NCI-H187 (cell line): ENCODE results near the gene PRKCE.
A peak's percentile ranks its signal among the peaks of the same experiment; 100 is the strongest.
"Not testable (repeated sequence)": the region's sequence is repeated elsewhere in the genome, so short reads cannot be mapped to it uniquely, and the experiment has no call there.

Experiments used
- DNase-seq, 2 experiments: peaks; one replicate each; lab custom pipeline; 2025; lab: John Stamatoyannopoulos, UW

Gene PRKCE

DNA sequence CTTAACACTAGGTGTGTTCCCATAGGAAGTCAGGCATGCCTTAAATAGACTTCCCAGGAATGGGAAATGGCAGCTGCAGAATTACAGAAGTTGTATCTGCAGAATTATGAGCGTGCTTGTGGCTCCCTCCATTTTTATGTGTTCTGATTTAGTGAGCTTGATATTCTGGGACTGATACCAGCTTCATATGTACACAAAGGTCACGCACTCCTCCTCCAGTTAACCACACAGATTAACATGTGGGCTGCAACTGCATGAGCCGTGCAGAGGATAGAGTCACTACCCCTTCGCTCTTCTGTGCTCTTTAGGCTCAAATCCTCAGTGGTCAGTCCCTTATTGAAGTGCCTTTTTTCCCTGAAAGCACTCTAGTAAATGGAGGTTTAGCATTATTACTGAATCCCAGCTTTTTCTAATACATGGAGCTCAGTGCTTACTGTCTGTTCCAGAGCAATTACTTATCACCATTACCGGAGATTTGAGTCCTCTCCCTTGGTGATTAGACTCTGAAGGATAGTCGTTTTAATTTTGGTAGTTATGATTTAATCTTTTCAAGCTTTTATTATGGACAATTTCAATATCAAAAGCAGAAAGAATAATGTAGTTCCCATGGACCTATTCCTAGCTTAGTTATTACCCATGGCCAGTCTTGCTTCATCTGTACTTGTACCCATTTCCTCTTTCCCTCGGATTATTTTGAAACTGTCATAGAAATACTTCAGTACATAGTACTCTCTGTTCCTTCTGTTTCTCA lies 238.3 kb downstream of the PRKCE start:
- peak in 1 of 2 experiments; percentile 83 for DNase-seq

DNA sequence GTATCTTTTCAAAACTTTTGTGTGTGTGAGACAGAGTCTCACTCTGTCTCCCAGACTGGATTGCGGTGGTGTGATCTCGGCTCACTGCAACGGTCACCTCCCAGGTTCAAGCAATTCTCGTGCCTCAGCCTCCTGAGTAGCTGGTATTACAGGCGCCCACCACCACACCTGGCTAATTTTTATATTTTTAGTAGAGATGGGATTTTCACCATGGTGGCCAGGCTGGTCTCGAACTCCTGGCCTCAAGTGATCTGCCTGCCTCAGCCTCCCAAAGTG lies 238.8 kb downstream of the PRKCE start:
- not testable (repeated sequence) for DNase-seq

DNA sequence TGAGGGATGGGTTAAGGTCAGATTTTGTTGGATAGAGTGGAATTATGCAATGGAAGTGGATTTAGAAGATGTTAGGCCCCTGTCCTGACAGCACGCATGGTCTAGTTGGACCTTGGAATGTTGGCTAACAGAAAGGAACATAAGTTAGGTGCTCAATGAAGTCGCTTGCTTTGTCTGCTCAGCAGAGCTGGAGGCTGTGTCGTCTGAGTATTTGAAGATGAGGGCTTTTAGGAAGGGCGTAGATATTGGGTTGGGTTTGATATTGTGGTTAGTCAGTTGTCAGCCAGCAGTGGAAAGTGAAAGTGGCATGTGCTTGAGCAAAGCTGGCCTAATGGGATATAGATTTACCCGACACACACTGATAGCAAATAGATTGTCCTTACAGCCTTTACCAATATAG lies 239.3 kb downstream of the PRKCE start:
- peak; percentile 28 to 58 for DNase-seq

DNA sequence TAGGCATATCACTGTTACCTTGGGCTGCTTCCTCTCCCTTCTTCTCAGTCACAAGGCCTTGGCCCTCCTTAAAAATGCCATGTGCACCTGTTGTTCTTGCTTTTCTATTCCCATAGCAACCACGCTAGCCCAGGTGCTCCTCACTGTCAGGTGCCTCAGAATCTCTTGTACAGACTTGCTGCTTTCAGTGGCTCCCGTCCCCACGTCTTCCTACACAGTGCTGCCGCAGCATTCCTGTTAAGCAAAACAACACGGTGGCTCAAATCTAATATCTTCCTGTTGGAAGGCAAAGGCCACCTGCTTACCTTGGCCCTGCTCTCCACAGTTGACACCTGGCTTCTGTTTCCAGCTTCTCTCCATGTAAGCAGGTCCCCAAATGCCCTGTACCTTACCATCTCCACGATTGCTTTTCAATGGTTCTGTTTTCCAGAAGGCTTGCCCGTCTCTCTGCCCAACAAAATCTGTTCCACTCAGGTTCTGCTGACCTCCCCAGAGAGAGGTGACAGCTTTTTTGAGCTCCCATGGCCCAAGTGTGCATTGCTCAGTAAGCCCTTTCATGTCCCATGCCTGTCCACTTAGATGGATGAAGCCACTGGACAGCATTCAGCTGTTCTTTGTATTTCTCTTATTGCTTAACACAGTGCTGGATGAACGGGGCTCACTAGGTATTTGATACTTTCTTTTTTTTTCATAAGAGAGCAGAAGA lies 240.4 kb downstream of the PRKCE start:
- peak; percentile 79 to 85 for DNase-seq

DNA sequence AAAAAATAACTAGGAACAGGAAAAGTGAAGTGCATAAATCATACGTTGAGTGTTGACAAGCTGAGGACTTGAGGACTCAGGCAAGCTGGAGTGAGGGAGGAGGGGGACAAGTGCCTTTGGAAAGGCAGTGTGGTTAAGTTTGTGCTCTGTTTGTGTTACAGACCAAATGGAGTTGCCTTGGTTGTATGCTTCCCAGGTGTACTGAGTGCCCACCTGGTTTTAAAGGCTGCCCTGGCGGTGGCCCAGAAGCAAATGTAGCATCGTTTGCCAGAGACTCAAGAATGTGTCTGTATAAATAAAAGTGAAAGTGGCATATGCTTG lies 240.9 kb downstream of the PRKCE start:
- peak; percentile 90 to 95 for DNase-seq

DNA sequence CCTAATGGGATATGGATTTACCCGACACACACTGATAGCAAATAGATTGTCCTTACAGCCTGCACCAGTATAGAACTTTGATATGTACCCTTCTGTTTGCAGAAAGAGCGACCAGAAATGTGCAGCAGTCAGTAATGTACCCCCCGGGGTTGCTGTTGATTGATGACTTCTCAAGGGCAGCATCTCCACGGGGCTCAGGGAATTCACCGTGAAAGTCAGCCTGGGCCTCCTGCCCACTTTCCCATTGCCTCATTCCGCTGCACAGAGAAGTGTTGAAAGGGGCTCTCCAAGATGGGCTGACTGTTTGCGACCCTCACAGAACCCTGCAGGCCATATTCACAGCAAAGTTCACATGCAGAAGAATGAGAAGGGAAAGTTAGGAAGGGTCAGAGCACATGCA lies 241.3 kb downstream of the PRKCE start:
- peak in 1 of 2 experiments; percentile 95 for DNase-seq

DNA sequence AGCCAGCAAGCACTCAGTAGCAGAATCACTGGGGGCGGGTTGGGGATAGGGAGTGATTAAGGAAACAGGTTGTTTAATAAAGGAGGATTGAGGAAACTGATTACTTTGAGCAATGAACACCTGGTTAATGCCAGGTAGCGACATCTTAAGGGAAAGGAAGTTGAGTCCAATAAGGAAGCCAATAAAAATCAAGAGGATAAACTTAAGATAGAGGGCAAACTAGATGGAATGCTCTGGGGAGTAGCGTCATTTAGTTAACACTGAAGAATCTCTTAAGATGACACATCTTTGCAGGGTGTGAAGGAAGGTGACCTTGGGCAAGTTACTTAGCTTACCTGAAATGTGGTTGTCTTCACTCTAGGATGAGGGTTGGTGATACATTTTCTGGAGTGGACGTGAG lies 242.7 kb downstream of the PRKCE start:
- no peak for DNase-seq

DNA sequence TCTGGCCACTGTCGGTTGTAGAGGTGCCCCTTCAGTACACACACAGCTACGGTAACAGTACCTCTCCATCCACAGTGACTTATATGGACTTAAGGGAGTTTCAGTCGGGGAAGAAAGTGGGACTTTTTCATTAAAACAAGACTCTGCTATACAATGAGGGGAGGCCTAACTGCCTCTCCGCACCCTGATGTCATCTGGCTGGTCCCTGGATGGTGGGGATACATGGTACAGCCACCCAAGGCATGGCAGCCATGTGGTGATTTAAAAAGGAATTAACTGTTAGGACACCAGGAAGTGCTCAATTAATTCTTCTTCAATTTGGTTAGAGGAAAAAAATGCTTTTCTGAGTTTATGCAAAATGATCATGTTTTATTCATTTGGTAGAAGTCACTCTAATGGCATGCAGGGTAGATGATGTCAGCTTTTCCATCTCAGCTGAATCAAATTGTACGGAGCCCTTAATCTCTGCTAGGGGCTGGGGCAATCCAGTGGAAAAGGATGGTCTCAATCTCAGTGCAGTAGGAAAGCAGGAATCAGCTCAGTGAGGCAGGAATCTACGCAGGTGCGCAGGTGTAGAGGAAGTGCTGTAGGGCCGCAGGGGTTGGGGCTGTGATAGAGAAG lies 243.9 kb downstream of the PRKCE start:
- no peak for DNase-seq

DNA sequence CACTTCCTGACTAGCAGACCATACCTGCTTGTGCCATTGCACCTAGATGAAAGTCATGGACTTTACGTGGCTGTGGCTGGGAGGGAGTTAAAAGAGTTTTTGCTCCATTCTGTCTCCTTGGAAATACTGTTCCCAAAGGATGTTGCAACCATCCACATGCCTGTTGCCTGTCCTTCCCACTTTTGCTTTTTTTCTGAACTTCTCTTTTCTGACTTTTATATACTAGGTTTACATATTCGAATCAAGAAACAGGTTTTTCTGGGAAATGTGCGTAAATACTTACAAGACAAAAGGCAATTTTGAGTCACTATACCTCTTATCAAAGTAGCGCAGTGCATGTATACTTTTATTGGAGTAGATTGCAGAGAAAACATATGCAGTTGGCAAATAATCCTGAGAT lies 244.8 kb downstream of the PRKCE start:
- DNase-seq = no peak

DNA sequence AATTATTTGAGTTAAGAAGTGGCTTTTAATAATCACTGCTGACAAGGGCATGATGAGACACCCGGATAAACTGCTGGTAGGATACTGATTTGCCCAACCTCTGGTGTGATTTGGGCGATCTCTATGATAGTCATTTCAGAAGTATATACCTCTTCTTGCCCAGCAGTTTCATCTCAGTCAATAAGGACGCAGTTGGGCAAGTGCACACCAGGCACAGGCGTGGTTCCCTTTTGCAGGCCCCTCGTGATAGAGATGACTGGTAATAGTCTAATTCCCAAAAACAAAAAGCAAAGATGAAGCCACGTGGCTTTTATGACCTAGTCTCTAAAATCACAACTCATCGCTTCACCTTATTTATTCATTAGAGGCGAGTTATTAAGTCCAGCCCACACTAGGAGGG lies 246.4 kb downstream of the PRKCE start:
- DNase-seq = no peak

DNA sequence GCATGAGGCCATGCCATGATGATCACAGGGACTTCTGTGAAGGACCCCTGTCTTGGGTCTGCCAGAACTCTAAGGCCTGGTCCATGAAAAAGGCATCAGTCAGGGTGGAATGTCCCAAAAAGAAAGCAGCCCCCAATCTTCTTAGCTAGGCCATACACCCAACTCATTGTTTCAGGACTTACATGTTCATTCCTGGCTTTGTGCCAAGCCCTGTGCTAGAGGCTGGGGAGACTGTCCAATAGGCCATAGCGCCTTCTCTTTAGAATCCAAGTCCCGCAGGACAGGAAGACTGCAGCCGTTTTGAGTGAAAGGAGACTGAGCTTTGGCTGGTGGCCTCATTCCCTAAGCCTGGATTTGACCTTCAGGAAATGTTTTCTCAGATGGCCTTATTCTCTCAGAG lies 247.3 kb downstream of the PRKCE start:
- no peak for DNase-seq

DNA sequence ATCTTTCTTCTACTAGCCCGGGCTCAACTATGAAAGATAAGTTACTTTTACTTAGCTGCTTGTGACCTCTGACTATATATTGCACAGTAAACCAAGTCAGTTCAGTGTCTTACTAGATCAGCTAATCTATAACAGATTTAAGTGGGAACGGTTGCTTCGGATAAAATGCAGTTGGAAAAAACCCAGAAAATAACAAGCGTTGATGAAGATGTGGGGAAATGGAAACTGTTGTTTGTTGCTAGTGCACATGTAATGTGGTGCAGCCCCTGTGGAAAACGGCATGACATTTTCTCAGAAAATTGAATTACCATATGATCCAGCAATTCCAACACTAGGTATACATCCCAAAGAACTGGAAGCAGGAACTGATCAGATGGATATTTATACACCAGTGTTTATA lies 248.5 kb downstream of the PRKCE start:
- no peak for DNase-seq

DNA sequence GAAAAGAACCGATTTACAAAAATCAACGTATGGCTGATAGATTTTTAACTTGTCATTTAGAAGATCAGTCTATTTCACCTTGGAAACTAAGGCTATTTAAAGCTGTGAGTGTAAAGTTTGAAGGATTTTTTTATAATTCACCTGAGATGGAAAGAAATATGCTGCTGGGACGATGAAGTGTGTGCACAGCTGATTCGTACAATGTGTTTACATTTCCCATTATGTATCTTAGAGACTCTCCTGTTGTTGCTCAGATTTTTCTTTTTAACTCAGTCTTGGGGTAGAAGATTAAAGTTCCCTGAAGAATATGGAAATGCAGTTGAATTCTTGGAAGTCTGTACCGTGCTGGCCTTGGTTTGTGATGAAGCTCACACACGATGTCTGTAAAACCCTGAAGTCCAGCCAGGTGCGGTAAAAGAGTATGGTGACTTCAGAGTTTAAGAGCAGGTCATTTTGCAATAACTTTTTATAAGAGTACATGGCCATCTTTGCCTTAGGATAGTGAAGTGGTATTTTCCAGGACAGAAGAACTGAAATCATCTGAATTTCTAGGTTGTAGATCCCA lies 250.1 kb downstream of the PRKCE start:
- DNase-seq = no peak

DNA sequence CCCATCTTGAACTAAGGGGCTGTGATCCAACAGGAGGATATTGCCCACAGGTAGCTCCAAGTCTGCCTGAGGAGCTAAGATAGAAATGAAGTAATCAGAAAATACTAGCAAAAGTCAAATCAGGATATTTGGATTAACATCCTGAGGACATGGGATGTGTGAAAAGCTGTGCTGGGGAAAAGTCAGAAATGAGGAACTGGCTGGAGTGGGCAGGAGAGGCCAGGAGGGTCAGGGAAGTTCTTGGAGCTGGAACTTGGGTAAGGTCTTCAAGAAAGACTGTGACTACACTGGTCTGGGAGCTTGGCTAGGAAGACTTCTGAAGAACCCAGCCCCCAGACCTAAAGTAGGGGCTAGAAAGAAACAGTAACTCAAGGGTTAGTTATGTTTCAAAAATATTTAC lies 250.9 kb downstream of the PRKCE start:
- DNase-seq = no peak

DNA sequence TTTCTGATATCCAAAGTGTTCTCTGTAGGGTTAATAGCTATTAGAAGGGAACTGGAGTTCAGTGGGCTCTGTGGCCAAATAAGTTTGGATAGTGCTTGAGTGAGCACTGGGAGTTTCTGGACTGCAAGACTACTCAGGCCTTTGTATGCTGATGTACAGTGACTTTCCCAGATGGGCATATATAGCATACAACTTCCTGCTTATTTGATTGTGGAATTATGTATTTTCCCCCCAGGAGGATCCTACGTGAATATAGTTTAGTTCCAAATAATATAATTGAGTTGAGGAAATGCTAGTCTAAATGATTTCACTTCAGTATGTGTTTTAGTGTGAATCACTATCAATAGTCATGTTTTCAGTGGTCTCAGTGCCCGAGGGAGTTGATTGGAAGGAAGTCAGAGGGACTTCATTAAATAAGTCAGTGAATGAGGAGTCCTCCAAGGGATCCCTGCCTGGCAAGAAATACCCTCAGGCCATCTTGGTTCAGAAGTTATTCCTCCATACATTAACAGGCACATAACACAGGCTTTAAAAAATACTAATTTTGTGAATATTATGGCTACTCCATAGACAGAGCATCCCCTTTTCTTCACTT lies 251.4 kb downstream of the PRKCE start:
- no peak for DNase-seq

DNA sequence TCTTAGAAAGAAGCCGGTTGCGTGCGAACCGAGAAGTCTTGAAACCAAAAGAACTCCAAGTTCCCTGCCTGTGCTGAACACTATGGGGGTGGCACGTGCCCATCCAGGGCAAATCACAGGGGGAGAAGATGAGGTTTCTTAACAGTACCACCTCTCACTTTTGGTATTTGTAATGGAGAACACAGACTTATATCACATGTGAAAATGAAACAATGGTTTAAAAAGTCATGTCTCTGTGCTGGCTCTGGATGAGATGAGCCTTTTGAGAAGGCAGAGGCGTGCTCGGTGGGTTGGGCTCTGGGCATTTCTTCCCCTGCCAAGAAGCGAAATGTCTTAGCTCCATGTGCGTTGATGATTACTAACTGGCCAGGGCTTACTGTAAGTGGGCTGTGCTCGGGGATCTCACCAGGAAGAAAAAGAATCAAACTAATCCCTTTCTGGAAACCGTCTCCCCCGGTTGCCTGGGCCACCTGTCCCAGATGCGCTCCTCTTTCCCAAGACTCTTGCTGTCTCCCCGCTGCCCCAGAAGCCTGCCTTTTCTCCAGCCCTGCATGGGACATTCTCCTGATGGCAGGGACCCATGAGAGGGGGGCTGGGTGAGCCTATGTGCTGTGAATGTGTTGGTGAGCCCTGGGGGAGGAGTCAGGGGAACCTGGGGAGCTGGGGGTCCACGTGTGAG lies 252.9 kb downstream of the PRKCE start:
- DNase-seq = no peak

DNA sequence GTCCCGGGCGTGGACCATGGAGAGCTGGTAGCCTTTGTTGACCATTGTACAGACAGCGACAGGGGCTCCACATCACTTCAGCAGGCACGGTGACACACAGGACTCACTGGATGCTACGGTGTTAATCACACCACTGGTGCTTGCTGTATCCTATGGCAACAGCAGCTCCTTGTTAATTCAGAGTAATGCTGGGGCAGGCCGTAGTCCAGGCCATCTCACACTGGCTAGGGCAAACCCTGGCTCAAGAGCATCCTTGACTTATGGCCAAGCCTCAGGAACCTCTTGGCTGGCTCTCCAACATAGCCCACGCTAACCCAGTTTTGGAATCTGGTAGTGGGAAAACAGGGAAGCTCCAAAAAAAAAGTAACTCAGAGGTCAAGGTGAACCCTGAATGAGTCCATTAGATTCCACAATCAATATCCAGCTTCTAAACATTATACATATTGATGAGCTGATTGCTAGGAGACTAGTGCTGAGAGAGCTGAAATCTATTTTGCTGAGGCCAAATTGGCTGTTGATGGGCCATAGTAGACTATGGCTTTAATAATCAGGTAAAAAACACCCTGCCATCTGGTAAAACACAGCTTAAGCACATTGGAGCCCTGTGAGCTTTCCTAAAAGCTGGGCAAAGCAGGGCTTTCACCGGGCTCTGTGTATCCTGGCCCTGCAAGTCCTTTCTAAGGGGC lies 253.6 kb downstream of the PRKCE start:
- DNase-seq = no peak

DNA sequence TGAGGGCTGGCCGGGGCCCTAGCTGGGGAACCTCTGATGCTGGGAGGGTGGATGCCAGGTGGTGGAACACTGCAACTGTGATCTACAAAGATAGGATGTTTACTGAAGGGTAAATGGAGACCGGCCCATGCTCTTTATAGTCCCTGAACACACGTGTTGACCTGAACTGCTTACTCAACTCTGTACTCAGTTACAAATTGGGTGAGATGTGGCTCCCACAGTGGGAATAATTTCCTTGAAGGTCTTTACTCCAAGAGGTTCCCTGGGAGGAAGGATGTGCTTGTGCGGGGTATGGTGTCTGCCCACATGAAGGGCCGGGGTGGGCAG lies 254.1 kb downstream of the PRKCE start:
- no peak for DNase-seq

DNA sequence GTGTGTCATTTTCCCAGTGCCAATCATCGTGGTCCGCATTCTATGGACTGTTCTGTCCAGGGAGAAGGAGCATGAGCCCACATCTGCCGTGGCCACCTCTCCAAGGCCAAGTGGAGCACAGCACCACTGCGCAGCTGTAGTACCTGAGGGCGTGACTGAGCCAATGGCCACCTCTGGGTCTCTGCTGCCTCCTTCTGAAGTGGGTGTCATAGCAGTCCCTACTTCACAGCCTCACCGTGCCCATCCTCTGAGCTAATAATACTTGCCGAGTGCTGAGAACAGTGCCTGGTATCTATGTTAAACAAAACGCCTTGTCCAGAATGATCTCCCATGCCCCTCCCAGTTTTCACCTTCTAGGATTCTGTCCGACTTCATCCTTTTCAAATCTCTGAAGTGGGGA lies 256.1 kb downstream of the PRKCE start:
- no peak for DNase-seq

DNA sequence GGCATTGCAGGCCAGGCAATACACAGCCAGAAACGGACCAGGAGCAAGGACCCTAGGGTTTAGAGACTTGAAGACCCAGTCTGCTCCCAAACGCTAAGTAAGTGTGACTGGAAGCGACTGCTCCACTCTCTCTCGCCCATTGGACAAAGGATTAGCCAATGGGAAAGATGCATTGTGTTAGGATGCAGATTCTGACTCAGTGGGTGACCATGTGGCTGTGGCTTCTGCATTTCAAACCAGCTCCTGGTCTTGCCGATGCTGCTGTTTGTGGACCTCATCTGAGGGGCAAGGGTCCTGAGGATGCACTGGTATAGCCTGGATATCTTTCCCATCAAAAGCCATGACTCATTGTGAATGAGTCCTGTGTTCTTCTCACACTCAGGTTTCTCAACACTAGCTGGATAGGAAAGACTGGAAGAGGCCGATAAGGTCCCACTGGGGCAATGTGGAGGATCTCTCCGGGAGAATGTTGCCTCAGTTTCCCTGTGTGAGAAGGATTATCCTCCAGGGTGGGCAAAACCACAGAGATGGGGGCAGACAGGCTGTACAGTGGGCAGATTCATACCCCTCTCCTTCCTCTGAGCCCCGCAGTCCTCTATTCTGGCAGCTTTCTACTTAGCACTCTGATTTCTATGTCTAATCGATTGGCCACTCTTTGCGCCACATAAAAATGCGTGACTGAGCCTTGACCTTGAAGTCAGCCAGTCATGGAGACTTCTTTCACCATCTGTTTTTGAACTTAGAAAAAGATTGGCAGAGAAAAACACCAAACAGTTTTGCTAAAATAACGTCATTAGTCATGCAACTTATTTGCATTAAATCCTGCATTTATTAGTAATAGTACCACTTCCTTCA lies 257.1 kb downstream of the PRKCE start:
- DNase-seq = no peak

DNA sequence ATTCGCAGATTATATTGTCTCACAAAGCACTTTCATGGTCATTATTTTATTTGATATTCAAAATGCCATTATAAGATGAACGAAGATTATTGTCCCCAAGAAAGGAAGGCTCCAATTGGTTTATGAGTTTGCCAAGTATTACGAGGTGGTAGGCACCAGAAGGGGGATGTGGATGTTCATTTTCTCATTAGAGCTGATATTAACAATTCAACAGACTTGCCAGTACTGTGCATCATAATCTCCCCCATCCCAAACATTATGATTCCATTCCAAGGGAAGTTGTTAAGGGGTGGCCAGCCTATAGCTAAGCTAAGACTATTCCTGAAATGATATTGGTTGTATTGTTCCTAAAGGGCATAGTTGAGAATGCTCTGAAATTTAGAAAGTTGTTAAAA lies 257.7 kb downstream of the PRKCE start:
- DNase-seq = no peak
